ENCODE measurements around the gene CCDC167.

CCDC167 gene

GRCh38 chr6:37511910-37512399 is 12.3 kb upstream of the CCDC167 start:
- no peaks in the 10 kb centered on the region for H3K79me2 ChIP-seq (ENCODE audit: control insufficient read depth, insufficient read depth, low read length, poor library complexity)
- no peaks in the 10 kb centered on the region for H3K27me3 ChIP-seq (ENCODE audit: insufficient read depth, low read length)
- H3K9ac ChIP-seq (ENCODE audit: low read length) = no peak overlapping the region
- H2AK5ac ChIP-seq (ENCODE audit: low read length) = no peak overlapping the region
- H2AFZ ChIP-seq (ENCODE audit: insufficient read depth, low read length, poor library complexity) = no peak overlapping the region
- no peak overlapping the region for H3K14ac ChIP-seq (ENCODE audit: low read length)
- no peaks in the 10 kb centered on the region for H3K9me3 ChIP-seq (ENCODE audit: insufficient read depth, low read depth, low read length)
- peak overlapping the region; percentile 5 for H3K4me2 ChIP-seq (ENCODE audit: low read length)
- H3K36me3 ChIP-seq (ENCODE audit: control insufficient read depth in 1 of 2, insufficient read depth in 2 of 2, low read length in 2 of 2) = no peaks in the 10 kb centered on the region
- no peak for DNase-seq
- no peak overlapping the region for H4K12ac ChIP-seq (ENCODE audit: low read depth, low read length)
- no peak overlapping the region for H3K27ac ChIP-seq (ENCODE audit: low read depth, low read length)
- no peak overlapping the region for H3K18ac ChIP-seq (ENCODE audit: low read length)
- no peak overlapping the region for H2BK5ac ChIP-seq (ENCODE audit: low read depth, low read length, poor library complexity)
- H3K4me3 ChIP-seq (ENCODE audit: low read depth, low read length) = no peak overlapping the region
- peaks cover 17 to 18% of the 10 kb centered on the region in 2 experiments for H3K4me1 ChIP-seq (ENCODE audit: control insufficient read depth in 1 of 2, insufficient read depth in 2 of 2, low read length in 2 of 2)
- H3K23ac ChIP-seq (ENCODE audit: low read length) = no peak overlapping the region
- H3K4ac ChIP-seq (ENCODE audit: low read depth, low read length) = no peak overlapping the region
- H2BK12ac ChIP-seq (ENCODE audit: low read length) = no peak overlapping the region
- H2BK120ac ChIP-seq (ENCODE audit: insufficient read depth, low read length, poor library complexity) = no peak overlapping the region
- H3K79me1 ChIP-seq (ENCODE audit: low read length) = no peaks in the 10 kb centered on the region
- no peak overlapping the region for H4K8ac ChIP-seq (ENCODE audit: low read depth, low read length)
- H4K91ac ChIP-seq (ENCODE audit: low read depth, low read length) = no peak overlapping the region
- no CpG with 5 or more reads among the region's 16 CpGs for WGBS (ENCODE audit: extremely low coverage, insufficient coverage, insufficient read length)

GRCh38 chr6:37511201-37511600 is 11.5 kb upstream of the CCDC167 start:
- Histone ChIP-seq H2BK5ac (ENCODE audit: low read depth, low read length, poor library complexity) (no peak overlapping the region), H3K23ac (ENCODE audit: low read length) (no peak overlapping the region), H3K27me3 (ENCODE audit: insufficient read depth, low read length) (no peaks in the 10 kb centered on the region), H3K27ac (ENCODE audit: low read depth, low read length) (no peak overlapping the region), H2AFZ (ENCODE audit: insufficient read depth, low read length, poor library complexity) (no peak overlapping the region), H3K4me3 (ENCODE audit: low read depth, low read length) (no peak overlapping the region), H3K18ac (ENCODE audit: low read length) (no peak overlapping the region), H3K36me3 (ENCODE audit: control insufficient read depth in 1 of 2, insufficient read depth in 2 of 2, low read length in 2 of 2) (no peaks in the 10 kb centered on the region), H3K79me1 (ENCODE audit: low read length) (no peaks in the 10 kb centered on the region), H3K4me2 (ENCODE audit: low read length) (no peak overlapping the region), H2BK12ac (ENCODE audit: low read length) (no peak overlapping the region), H4K8ac (ENCODE audit: low read depth, low read length) (no peak overlapping the region), H2AK5ac (ENCODE audit: low read length) (no peak overlapping the region), H4K12ac (ENCODE audit: low read depth, low read length) (no peak overlapping the region), H3K9ac (ENCODE audit: low read length) (no peak overlapping the region), H3K9me3 (ENCODE audit: insufficient read depth, low read depth, low read length) (no peaks in the 10 kb centered on the region), H3K4ac (ENCODE audit: low read depth, low read length) (no peak overlapping the region), H4K91ac (ENCODE audit: low read depth, low read length) (no peak overlapping the region), H2BK120ac (ENCODE audit: insufficient read depth, low read length, poor library complexity) (no peak overlapping the region), H3K79me2 (ENCODE audit: control insufficient read depth, insufficient read depth, low read length, poor library complexity) (no peaks in the 10 kb centered on the region), H3K4me1 (ENCODE audit: control insufficient read depth in 1 of 2, insufficient read depth in 2 of 2, low read length in 2 of 2) (peaks cover 17 to 18% of the 10 kb centered on the region in 2 experiments), H3K14ac (ENCODE audit: low read length) (no peak overlapping the region)
- no peak for DNase-seq
- WGBS (ENCODE audit: extremely low coverage, insufficient coverage, insufficient read length) = no CpG with 5 or more reads among the region's 5 CpGs

GRCh38 chr6:37507690-37508421 is 8.2 kb upstream of the CCDC167 start:
- Histone ChIP-seq H4K12ac (ENCODE audit: low read depth, low read length) (no peak overlapping the region), H2AK5ac (ENCODE audit: low read length) (no peak overlapping the region), H3K4me2 (ENCODE audit: low read length) (no peak overlapping the region), H3K4ac (ENCODE audit: low read depth, low read length) (no peak overlapping the region), H4K8ac (ENCODE audit: low read depth, low read length) (no peak overlapping the region), H3K27ac (ENCODE audit: low read depth, low read length) (no peak overlapping the region), H2BK120ac (ENCODE audit: insufficient read depth, low read length, poor library complexity) (no peak overlapping the region), H3K4me3 (ENCODE audit: low read depth, low read length) (no peak overlapping the region), H4K91ac (ENCODE audit: low read depth, low read length) (no peak overlapping the region), H3K27me3 (ENCODE audit: insufficient read depth, low read length) (no peaks in the 10 kb centered on the region), H3K18ac (ENCODE audit: low read length) (no peak overlapping the region), H3K9ac (ENCODE audit: low read length) (no peak overlapping the region), H3K14ac (ENCODE audit: low read length) (no peak overlapping the region), H3K9me3 (ENCODE audit: insufficient read depth, low read depth, low read length) (no peaks in the 10 kb centered on the region), H2AFZ (ENCODE audit: insufficient read depth, low read length, poor library complexity) (no peak overlapping the region), H3K23ac (ENCODE audit: low read length) (no peak overlapping the region), H3K4me1 (ENCODE audit: control insufficient read depth in 1 of 2, insufficient read depth in 2 of 2, low read length in 2 of 2) (peaks cover 10 to 12% of the 10 kb centered on the region in 2 experiments), H2BK5ac (ENCODE audit: low read depth, low read length, poor library complexity) (no peak overlapping the region), H3K36me3 (ENCODE audit: control insufficient read depth in 1 of 2, insufficient read depth in 2 of 2, low read length in 2 of 2) (no peaks in the 10 kb centered on the region), H2BK12ac (ENCODE audit: low read length) (no peak overlapping the region), H3K79me2 (ENCODE audit: control insufficient read depth, insufficient read depth, low read length, poor library complexity) (no peaks in the 10 kb centered on the region), H3K79me1 (ENCODE audit: low read length) (no peaks in the 10 kb centered on the region)
- no CpG with 5 or more reads among the region's 4 CpGs for WGBS (ENCODE audit: extremely low coverage, insufficient coverage, insufficient read length)
- no peak for DNase-seq

GRCh38 chr6:37507077-37507476 is 7.4 kb upstream of the CCDC167 start:
- no peaks in the 10 kb centered on the region for H3K79me2 ChIP-seq (ENCODE audit: control insufficient read depth, insufficient read depth, low read length, poor library complexity)
- no peak overlapping the region for H3K27ac ChIP-seq (ENCODE audit: low read depth, low read length)
- no peaks in the 10 kb centered on the region for H3K79me1 ChIP-seq (ENCODE audit: low read length)
- peaks cover 4 to 5% of the 10 kb centered on the region in 2 experiments for H3K4me1 ChIP-seq (ENCODE audit: control insufficient read depth in 1 of 2, insufficient read depth in 2 of 2, low read length in 2 of 2)
- no peak overlapping the region for H2BK12ac ChIP-seq (ENCODE audit: low read length)
- no peak overlapping the region for H3K14ac ChIP-seq (ENCODE audit: low read length)
- no peak overlapping the region for H3K23ac ChIP-seq (ENCODE audit: low read length)
- no peak overlapping the region for H2AFZ ChIP-seq (ENCODE audit: insufficient read depth, low read length, poor library complexity)
- H3K4ac ChIP-seq (ENCODE audit: low read depth, low read length) = no peak overlapping the region
- no peak overlapping the region for H3K4me2 ChIP-seq (ENCODE audit: low read length)
- H2BK120ac ChIP-seq (ENCODE audit: insufficient read depth, low read length, poor library complexity) = no peak overlapping the region
- H3K18ac ChIP-seq (ENCODE audit: low read length) = no peak overlapping the region
- no peaks in the 10 kb centered on the region for H3K27me3 ChIP-seq (ENCODE audit: insufficient read depth, low read length)
- no peaks in the 10 kb centered on the region for H3K9me3 ChIP-seq (ENCODE audit: insufficient read depth, low read depth, low read length)
- no peaks in the 10 kb centered on the region for H3K36me3 ChIP-seq (ENCODE audit: control insufficient read depth in 1 of 2, insufficient read depth in 2 of 2, low read length in 2 of 2)
- no peak overlapping the region for H4K91ac ChIP-seq (ENCODE audit: low read depth, low read length)
- no peak overlapping the region for H2AK5ac ChIP-seq (ENCODE audit: low read length)
- DNase-seq = no peak
- no peak overlapping the region for H4K12ac ChIP-seq (ENCODE audit: low read depth, low read length)
- H3K9ac ChIP-seq (ENCODE audit: low read length) = no peak overlapping the region
- no CpG with 5 or more reads among the region's 5 CpGs for whole genome bisulfite sequencing (ENCODE audit: extremely low coverage, insufficient coverage, insufficient read length)
- no peak overlapping the region for H4K8ac ChIP-seq (ENCODE audit: low read depth, low read length)
- H2BK5ac ChIP-seq (ENCODE audit: low read depth, low read length, poor library complexity) = no peak overlapping the region
- no peak overlapping the region for H3K4me3 ChIP-seq (ENCODE audit: low read depth, low read length)

All from trophoblast cell (in vitro differentiated cells and primary cell).